CMK (cell line): Measurements from ENCODE around the gene HMOX1.

ENCODE experiments used
- DNase-seq: peaks from one replicate; pipeline ENCODE4 v3.0.0-alpha.2; 2010; ENCODE audit warnings: low read depth

Gene HMOX1

GRCh38 chr22:35380537-35381423 lies at the start of gene HMOX1:
TSS of gene HMOX1 (plus strand) at chr22:35381096. CDS start at chr22:35381174, 78 bp downstream.
- peak; percentile 54 for DNase-seq

GRCh38 chr22:35332278-35332677 lies 48.6 kb upstream of the HMOX1 start:
- DNase-seq: no peak

GRCh38 chr22:35333220-35333619 lies 47.7 kb upstream of the HMOX1 start:
- DNase-seq: no peak

- no peak for DNase-seq
Observed at GRCh38 chr22:35334004-35334403, 46.9 kb upstream of the HMOX1 start.

GRCh38 chr22:35335468-35335867 lies 45.4 kb upstream of the HMOX1 start:
- DNase-seq: no peak

- no peak for DNase-seq
Observed at GRCh38 chr22:35335936-35336781, 44.7 kb upstream of the HMOX1 start.

GRCh38 chr22:35337932-35338331 lies 43.0 kb upstream of the HMOX1 start:
- no peak for DNase-seq

GRCh38 chr22:35341090-35341874 lies 39.6 kb upstream of the HMOX1 start:
- no peak for DNase-seq

GRCh38 chr22:35342390-35342789 lies 38.5 kb upstream of the HMOX1 start:
- DNase-seq: no peak

GRCh38 chr22:35343664-35344550 lies 37.0 kb upstream of the HMOX1 start:
- no peak for DNase-seq

- DNase-seq: no peak
Observed at GRCh38 chr22:35344956-35345690, 35.8 kb upstream of the HMOX1 start.

GRCh38 chr22:35345808-35346505 lies 34.9 kb upstream of the HMOX1 start:
- no peak for DNase-seq

GRCh38 chr22:35346596-35347220 lies 34.2 kb upstream of the HMOX1 start:
- DNase-seq: no peak

- DNase-seq: no peak
Observed at GRCh38 chr22:35347462-35347861, 33.4 kb upstream of the HMOX1 start.

GRCh38 chr22:35348026-35348590 lies 32.8 kb upstream of the HMOX1 start:
- no peak for DNase-seq

GRCh38 chr22:35348703-35349102 lies 32.2 kb upstream of the HMOX1 start:
- DNase-seq: no peak

GRCh38 chr22:35349368-35349703 lies 31.6 kb upstream of the HMOX1 start:
- DNase-seq: no peak

- DNase-seq: no peak
Observed at GRCh38 chr22:35349704-35350538, 31.0 kb upstream of the HMOX1 start.
